ENCODE data around the gene ANKRD13D.

ANKRD13D gene

GRCh38 chr11:67288452-67289225, 464 bp upstream of the ANKRD13D start:
- DNase-seq, result peak; percentile 95

GRCh38 chr11:67289651-67290479, 762 bp downstream of the ANKRD13D start:
- DNase-seq, result no peak

- DNase-seq, result no peak
Observed at GRCh38 chr11:67290801-67291200, 1.7 kb downstream of the ANKRD13D start.

- DNase-seq, result no peak
Observed at GRCh38 chr11:67291481-67292381, 2.6 kb downstream of the ANKRD13D start.

GRCh38 chr11:67292671-67293070, 3.6 kb downstream of the ANKRD13D start:
- no peak for DNase-seq

GRCh38 chr11:67293090-67293489, 4.0 kb downstream of the ANKRD13D start:
- no peak for DNase-seq

GRCh38 chr11:67295846-67296245, 6.7 kb downstream of the ANKRD13D start:
- no peak for DNase-seq

GRCh38 chr11:67298786-67299185, 9.7 kb downstream of the ANKRD13D start:
- no peak for DNase-seq

GRCh38 chr11:67299471-67300191, 10.5 kb downstream of the ANKRD13D start:
- DNase-seq, result no peak

GRCh38 chr11:67300256-67300755, 11.2 kb downstream of the ANKRD13D start:
- DNase-seq, result no peak

GRCh38 chr11:67300756-67301312, 11.7 kb downstream of the ANKRD13D start:
- DNase-seq, result no peak

- no peak for DNase-seq
Observed at GRCh38 chr11:67301313-67301921, 12.3 kb downstream of the ANKRD13D start.

GRCh38 chr11:67301951-67302516, 12.9 kb downstream of the ANKRD13D start:
- DNase-seq, result peak; percentile 87

- DNase-seq, result peak; percentile 89
Observed at GRCh38 chr11:67302571-67303131, 13.5 kb downstream of the ANKRD13D start.

- peak; percentile 96 for DNase-seq
Observed at GRCh38 chr11:67303132-67303834, 14.2 kb downstream of the ANKRD13D start, which contains the start of gene SSH3. TSS of gene SSH3 (plus strand) at chr11:67303530. CDS start at chr11:67303626, 96 bp downstream.

GRCh38 chr11:67303835-67304411, 14.8 kb downstream of the ANKRD13D start:
- peak; percentile 77 for DNase-seq

GRCh38 chr11:67304511-67305113, 15.5 kb downstream of the ANKRD13D start:
- peak; percentile 26 for DNase-seq

GRCh38 chr11:67306769-67307544, 17.9 kb downstream of the ANKRD13D start:
- no peak for DNase-seq
